PFSK-1 (cell line): ENCODE measurements around the gene CPT1A.

Experiments
- FOXP2 ChIP-seq: optimal IDR thresholded peaks from 2 replicates; pipeline ENCODE3; 2011; ENCODE audit warnings: borderline replicate concordance, control low read depth, inconsistent platforms; ENCODE audit not compliant: insufficient read depth; ENCODE audit errors: extremely low read length, extremely low read depth
- POLR2AphosphoS5 ChIP-seq: IDR thresholded peaks from 2 replicates; pipeline ENCODE4 v1.6.1; 2012; ENCODE audit warnings: low read depth, mild to moderate bottlenecking, control low read depth, low read length, moderate library complexity
- REST ChIP-seq, 2 experiments: IDR thresholded peaks; 2 replicates each; pipeline versions ENCODE4 v1.6.1 to v1.8.0; 2011 to 2012; ENCODE audit warnings: low read depth in 2 of 2, low read length in 2 of 2, control low read depth in 1 of 2, inconsistent platforms in 1 of 2, mild to moderate bottlenecking in 1 of 2, moderate library complexity in 1 of 2; ENCODE audit not compliant: insufficient read depth in 1 of 2
- SIN3A ChIP-seq: IDR thresholded peaks from 2 replicates; pipeline ENCODE4 v1.6.1; 2012; ENCODE audit warnings: mild to moderate bottlenecking, low read length, moderate library complexity, borderline replicate concordance; ENCODE audit not compliant: insufficient read depth
- TAF1 ChIP-seq: IDR thresholded peaks from 2 replicates; pipeline ENCODE4 v1.6.1; 2012; ENCODE audit warnings: low read length, control low read depth, borderline replicate concordance; ENCODE audit not compliant: insufficient read depth

CPT1A gene

GRCh38 chr11:68756171-68756766 lies 85.4 kb downstream of the CPT1A start:
- TF ChIP-seq SIN3A, result no peak
- no peak for TF ChIP-seq FOXP2
- no peak for TF ChIP-seq TAF1
- TF ChIP-seq POLR2AphosphoS5, result no peak
- no peak for TF ChIP-seq REST (IDR thresholded peaks at IDR 0.05; ENCODE audit: insufficient read depth in 1 of 2, low read depth in 2 of 2, low read length in 2 of 2)

- TF ChIP-seq REST (IDR thresholded peaks at IDR 0.05; ENCODE audit: insufficient read depth in 1 of 2, low read depth in 2 of 2, low read length in 2 of 2) (no peak), POLR2AphosphoS5 (0 out of 2 replicates have a peak, but pooled peaks have one; percentile 43)
Measured at GRCh38 chr11:68753300-68753699, 88.4 kb downstream of the CPT1A start.

- TF ChIP-seq REST (IDR thresholded peaks at IDR 0.05; ENCODE audit: insufficient read depth in 1 of 2, low read depth in 2 of 2, low read length in 2 of 2) (0 out of 4 replicates have a peak, but pooled peaks of 1 of the 2 experiments have one; percentile 29), TAF1 (peak; percentile 39; the same call in 1 of the 2 replicates), SIN3A (0 out of 2 replicates have a peak, but pooled peaks have one; percentile 12), POLR2AphosphoS5 (peak; percentile 68), FOXP2 (peak; percentile 91)
Measured at GRCh38 chr11:68751331-68751856, 90.3 kb downstream of the CPT1A start, which contains the start of gene TESMIN. TSS of gene TESMIN (minus strand) at chr11:68751520. CDS start at chr11:68750660, 860 bp downstream.

GRCh38 chr11:68751004-68751325 lies 90.8 kb downstream of the CPT1A start:
- TF ChIP-seq TAF1, result no peak
- no peak for TF ChIP-seq POLR2AphosphoS5
- TF ChIP-seq FOXP2, result no peak
- TF ChIP-seq REST (IDR thresholded peaks at IDR 0.05; ENCODE audit: insufficient read depth in 1 of 2, low read depth in 2 of 2, low read length in 2 of 2), result no peak
- TF ChIP-seq SIN3A, result no peak
